GM23338 (cell line): ENCODE measurements around the gene DMGDH. TPM values are rescaled to one million over a fixed set of nuclear protein-coding genes. Genes with fewer than 3 reads are reported as not detected.

Experiments
- ATAC-seq: fragments of 200-7000 bp; cut with Tn5 transposase; 3 replicates; pipeline ENCODE4 v1.9.1; 2020
- DNase-seq: peaks from one replicate; pipeline ENCODE4 v3.0.0-alpha.2; 2015; ENCODE audit warnings: low spot score
- H2AFZ ChIP-seq: fragments of 200-600 bp; sonication (generic); 2 replicates; pipeline ENCODE4 v1.8.0; 2016; ENCODE audit warnings: antibody characterized with exemption, mild to moderate bottlenecking, moderate library complexity
- H3F3A ChIP-seq: fragments of 200-600 bp; sonication (generic); replicated peaks from 2 replicates; pipeline ENCODE4 v1.8.0; 2017; ENCODE audit warnings: antibody characterized with exemption, mixed run types, low read depth
- H3K27ac ChIP-seq: fragments of 200-600 bp; sonication (generic); 2 replicates; pipeline ENCODE4 v1.6.1; 2016; ENCODE audit warnings: low read depth
- H3K27me3 ChIP-seq: fragments of 200-600 bp; sonication (generic); 2 replicates; pipeline ENCODE4 v1.8.0; 2016; ENCODE audit warnings: mild to moderate bottlenecking, mixed run types, moderate library complexity; ENCODE audit not compliant: insufficient read depth
- H3K36me3 ChIP-seq: fragments of 200-600 bp; sonication (generic); 2 replicates; pipeline ENCODE4 v1.8.0; 2016; ENCODE audit warnings: mild to moderate bottlenecking; ENCODE audit not compliant: insufficient read depth
- H3K4me1 ChIP-seq: fragments of 200-600 bp; sonication (generic); 2 replicates; pipeline ENCODE4 v1.8.0; 2016; ENCODE audit warnings: mild to moderate bottlenecking, moderate library complexity; ENCODE audit not compliant: insufficient read depth
- H3K4me2 ChIP-seq: fragments of 200-600 bp; sonication (generic); 2 replicates; pipeline ENCODE4 v1.7.1; 2017; ENCODE audit warnings: mixed run types
- H3K4me3 ChIP-seq: fragments of 200-600 bp; sonication (generic); 2 replicates; pipeline ENCODE4 v1.6.1; 2016; ENCODE audit warnings: mixed run types
- H3K79me2 ChIP-seq: fragments of 200-600 bp; sonication (generic); replicated peaks from 2 replicates; pipeline ENCODE4 v1.8.0; 2017; ENCODE audit warnings: mild to moderate bottlenecking; ENCODE audit not compliant: insufficient read depth
- H3K9me2 ChIP-seq: fragments of 200-600 bp; sonication (generic); 2 replicates; pipeline ENCODE4 v1.8.0; 2017; ENCODE audit not compliant: insufficient read depth
- H4K20me1 ChIP-seq: fragments of 200-600 bp; sonication (generic); replicated peaks from 2 replicates; pipeline ENCODE4 v1.8.0; 2017; ENCODE audit warnings: mild to moderate bottlenecking; ENCODE audit not compliant: insufficient read depth
- H3K27ac Mint-ChIP-seq: 2 replicates; pipeline ENCODE4 v1.8.0; 2020; ENCODE audit warnings: inconsistent platforms, mild to moderate bottlenecking, moderate library complexity, mixed read lengths
- H3K27me3 Mint-ChIP-seq: 3 replicates; pipeline ENCODE4 v1.8.0; 2022; ENCODE audit warnings: low read depth, mild to moderate bottlenecking, moderate library complexity, mixed read lengths, inconsistent platforms; ENCODE audit not compliant: insufficient read depth, poor library complexity
- H3K36me3 Mint-ChIP-seq: 3 replicates; pipeline ENCODE4 v1.8.0; 2021; ENCODE audit warnings: low read depth, mild to moderate bottlenecking, inconsistent platforms, moderate library complexity, mixed read lengths
- H3K4me1 Mint-ChIP-seq: 3 replicates; pipeline ENCODE4 v1.8.0; 2020; ENCODE audit warnings: mild to moderate bottlenecking, inconsistent platforms, mixed read lengths
- H3K4me3 Mint-ChIP-seq: 3 replicates; pipeline ENCODE4 v1.8.0; 2021; ENCODE audit warnings: moderate library complexity, mild to moderate bottlenecking, inconsistent platforms, mixed read lengths
- H3K9me3 Mint-ChIP-seq: 3 replicates; pipeline ENCODE4 v1.8.0; 2020; ENCODE audit warnings: moderate library complexity, mild to moderate bottlenecking, inconsistent platforms, mixed read lengths
- CREB1 ChIP-seq: fragments of 250-450 bp; sonication (Bioruptor Pico); IDR thresholded peaks from 2 replicates; pipeline ENCODE4 v1.5.0; 2020; ENCODE audit warnings: low read depth, mild to moderate bottlenecking, moderate library complexity
- CTCF ChIP-seq, 2 experiments: fragments of 200-600 bp in 1 of 2; sonication (generic) in 1 of 2; conservative IDR thresholded peaks; 2 replicates each; pipeline versions ENCODE4 v1.5.1 to v1.6.1; 2016 to 2017; ENCODE audit warnings: antibody characterized with exemption in 2 of 2, low read depth in 2 of 2, mild to moderate bottlenecking in 2 of 2, moderate library complexity in 1 of 2
- EZH2 ChIP-seq: fragments of 200-600 bp; sonication (generic); IDR thresholded peaks from one replicate; pipeline ENCODE4 v1.8.0; 2017; ENCODE audit warnings: antibody characterized with exemption, mild to moderate bottlenecking, low read depth; ENCODE audit not compliant: unreplicated experiment
- EZH2phosphoT487 ChIP-seq: fragments of 200-600 bp; sonication (generic); IDR thresholded peaks from one replicate; pipeline ENCODE4 v1.8.1; 2018; ENCODE audit warnings: antibody characterized with exemption; ENCODE audit not compliant: unreplicated experiment
- JUNB ChIP-seq: IDR thresholded peaks from one replicate; pipeline ENCODE4 v1.6.1; 2016; ENCODE audit warnings: antibody characterized with exemption; ENCODE audit not compliant: unreplicated experiment
- NANOG ChIP-seq: IDR thresholded peaks from 2 replicates; pipeline ENCODE4 v1.6.1; 2016; ENCODE audit warnings: antibody characterized with exemption, borderline replicate concordance
- POLR2AphosphoS5 ChIP-seq: IDR thresholded peaks from 2 replicates; pipeline ENCODE4 v1.6.1; 2016; ENCODE audit warnings: antibody characterized with exemption, low read depth
- REST ChIP-seq: IDR thresholded peaks from one replicate; pipeline ENCODE4 v1.6.1; 2018; ENCODE audit warnings: antibody characterized with exemption; ENCODE audit not compliant: unreplicated experiment
- ZNF114 ChIP-seq: fragments of 250-450 bp; sonication (Bioruptor Pico); IDR thresholded peaks from 2 replicates; pipeline ENCODE4 v1.5.0; 2020; ENCODE audit warnings: mild to moderate bottlenecking, moderate library complexity
- polyA plus RNA-seq: library from polyadenylated mRNA; unstranded; fragments of >200 nt; fragmentation: Nextera tagmentation; extraction: Ambion mirVana; gene quantifications from 2 replicates; pipeline ENCODE4 v1.2.1, GENCODE V29; 2016
- total RNA-seq: library from RNA; depleted of rRNA; stranded (reverse); fragments of >200 nt; shearing (Covaris generic); gene quantifications from 2 replicates; pipeline ENCODE4 v1.2.3, GENCODE V29; 2014

Gene DMGDH
- total and polyA plus RNA-seq, 2 experiments from 2014 or later, result 0.52 to 0.63 TPM

- Mint-ChIP-seq H3K27me3 (peaks cover 5% of the 10 kb centered on the region), H3K9me3 (no peaks in the 10 kb centered on the region; the same call in 2 of the 3 replicates), H3K27ac (0 out of 2 replicates have a peak overlapping the region, but pooled peaks have one; percentile 24), H3K4me3 (no peak overlapping the region), H3K4me1 (peaks cover 25% of the 10 kb centered on the region), H3K36me3 (no peaks in the 10 kb centered on the region)
- DNase-seq (no peak), ATAC-seq (no peak)
- no peak for TF ChIP-seq EZH2
- TF ChIP-seq POLR2AphosphoS5, result no peak
- no peak for TF ChIP-seq NANOG
- TF ChIP-seq JUNB, result no peak
- TF ChIP-seq REST, result no peak
- no peak for TF ChIP-seq CTCF (conservative IDR thresholded peaks at IDR 0.05; ENCODE audit: low read depth in 2 of 2)
- no peak for TF ChIP-seq ZNF114
- TF ChIP-seq EZH2phosphoT487, result no peak
- TF ChIP-seq CREB1 (CRISPR knock-in tag), result no peak
- no peaks in the 10 kb centered on the region for H4K20me1 ChIP-seq
- no peaks in the 10 kb centered on the region for H3K36me3 ChIP-seq
- H3K27ac ChIP-seq, result no peak overlapping the region
- no peak overlapping the region for H3K4me3 ChIP-seq
- H3K27me3 ChIP-seq, result no peaks in the 10 kb centered on the region
- H3K4me1 ChIP-seq, result 0 out of 2 replicates have a peak, but pooled peaks cover 8% of the 10 kb centered on the region
- no peak overlapping the region for H3K4me2 ChIP-seq
- no peak overlapping the region for H2AFZ ChIP-seq
- peaks cover 18% of the 10 kb centered on the region for H3K79me2 ChIP-seq
- H3K9me2 ChIP-seq, result no peaks in the 10 kb centered on the region
- no peaks in the 10 kb centered on the region for H3F3A ChIP-seq
Observed at GRCh38 chr5:78974011-78974410, 95.5 kb downstream of the DMGDH start.

- ATAC-seq (no peak), DNase-seq (no peak)
- Mint-ChIP-seq H3K27me3 (peaks cover 5% of the 10 kb centered on the region), H3K9me3 (no peaks in the 10 kb centered on the region; the same call in 2 of the 3 replicates), H3K4me1 (peaks cover 25% of the 10 kb centered on the region), H3K36me3 (no peaks in the 10 kb centered on the region; the same call in 2 of the 3 replicates), H3K4me3 (no peak overlapping the region), H3K27ac (no peak overlapping the region)
- no peak overlapping the region for H3K4me2 ChIP-seq
- H3K4me3 ChIP-seq, result no peak overlapping the region
- peaks cover 10% of the 10 kb centered on the region for H3K79me2 ChIP-seq
- no peaks in the 10 kb centered on the region for H3F3A ChIP-seq
- no peaks in the 10 kb centered on the region for H3K27me3 ChIP-seq
- no peaks in the 10 kb centered on the region for H3K36me3 ChIP-seq
- H3K27ac ChIP-seq, result no peak overlapping the region
- no peak overlapping the region for H2AFZ ChIP-seq
- no peaks in the 10 kb centered on the region for H4K20me1 ChIP-seq
- no peaks in the 10 kb centered on the region for H3K9me2 ChIP-seq
- H3K4me1 ChIP-seq, result 0 out of 2 replicates have a peak, but pooled peaks cover 8% of the 10 kb centered on the region
- TF ChIP-seq NANOG (no peak), REST (no peak), CREB1 (CRISPR knock-in tag) (no peak), EZH2 (no peak), CTCF (conservative IDR thresholded peaks at IDR 0.05; ENCODE audit: low read depth in 2 of 2) (no peak)
Observed at GRCh38 chr5:78972654-78973428, 96.6 kb downstream of the DMGDH start.
